NCI-H82 treated with DMSO at 0.1 percent for 48 hours (cell line): ENCODE results near the gene TSPAN32.
"Not testable (repeated sequence)": the region's sequence is repeated elsewhere in the genome, so short reads cannot be mapped to it uniquely, and the experiment has no call there.

ENCODE experiments used
- DNase-seq: peaks from one replicate; lab custom pipeline; 2025; ENCODE audit not compliant: unreplicated experiment; lab: John Stamatoyannopoulos, UW

The TSPAN32 gene

DNA sequence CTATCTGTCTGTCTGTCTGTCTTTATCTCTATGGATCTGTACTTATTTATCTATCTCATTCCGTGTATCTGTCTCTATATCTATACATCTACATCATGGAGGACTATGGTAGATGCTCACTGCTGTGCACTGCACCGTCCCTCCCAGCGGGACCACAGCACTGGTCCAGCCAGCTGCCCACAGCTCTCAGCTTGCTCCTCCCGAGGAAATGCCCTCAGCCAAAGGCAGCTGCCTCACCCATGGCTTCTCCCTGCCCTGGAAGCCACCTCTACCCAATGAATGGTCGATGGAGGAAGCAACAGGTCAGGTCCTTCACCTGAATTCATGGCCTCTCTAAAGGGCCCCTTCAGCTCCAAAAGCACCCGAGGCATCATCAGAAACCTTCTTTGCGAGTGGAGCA lies 60.6 kb downstream of the TSPAN32 start:
- no peak for DNase-seq

DNA sequence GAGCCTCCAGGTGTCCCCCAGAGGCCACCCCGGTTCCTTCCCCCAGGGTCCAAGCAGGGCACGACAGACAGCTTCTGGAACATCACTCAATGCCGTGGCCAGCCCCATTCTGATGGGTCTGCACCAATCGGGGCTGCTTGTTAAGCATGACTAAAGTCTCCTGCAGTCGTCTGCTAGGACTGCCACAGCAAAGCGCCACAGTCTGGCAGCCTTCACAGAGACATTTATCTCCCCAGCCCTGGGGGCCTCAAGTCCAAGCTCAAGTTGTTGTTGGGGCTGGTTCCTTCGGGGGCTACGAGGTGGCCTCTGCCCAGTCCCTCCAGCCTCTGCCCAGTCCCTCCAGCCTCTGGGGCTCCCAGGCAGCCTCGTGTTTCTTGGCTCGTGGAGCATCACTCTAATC lies 61.3 kb downstream of the TSPAN32 start:
- DNase-seq: no peak

DNA sequence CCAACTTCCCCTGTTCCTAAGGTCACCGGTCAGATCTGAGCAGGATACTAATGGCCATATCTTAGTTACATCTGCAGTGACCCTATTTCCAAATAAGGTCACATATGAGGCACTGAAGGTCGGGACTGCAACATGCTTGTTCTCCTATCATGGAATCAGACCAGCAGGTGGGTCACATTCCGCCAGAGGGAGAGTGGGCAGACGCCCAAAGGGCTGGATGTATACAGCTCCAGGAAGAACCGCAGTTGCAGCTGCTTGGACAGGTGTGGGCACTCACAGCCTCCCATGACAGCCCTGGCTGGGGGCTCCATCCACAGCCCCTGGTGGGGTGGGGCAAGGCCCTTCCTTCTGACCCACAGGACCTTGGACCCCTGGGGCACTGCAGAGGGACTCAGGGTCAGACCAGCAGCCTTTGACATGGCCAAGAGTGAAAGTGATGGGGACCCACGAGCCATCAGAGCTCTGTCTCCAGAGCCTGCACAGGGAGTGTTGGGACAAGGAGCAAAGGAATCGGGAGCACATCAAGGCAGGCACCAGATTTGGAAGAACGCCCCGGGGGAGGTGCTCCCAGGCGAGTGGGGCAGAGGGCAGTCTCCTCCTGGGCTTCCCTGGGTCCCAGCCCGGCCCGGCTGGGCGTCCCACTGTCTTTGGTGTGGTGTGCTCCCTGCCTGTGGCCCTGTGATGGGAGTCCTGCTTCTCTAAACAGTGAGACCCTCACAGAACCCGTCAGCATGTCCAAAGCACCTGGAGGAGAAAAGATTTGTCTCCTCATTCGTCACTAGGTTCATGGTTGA lies 62.0 kb downstream of the TSPAN32 start:
- no peak for DNase-seq

DNA sequence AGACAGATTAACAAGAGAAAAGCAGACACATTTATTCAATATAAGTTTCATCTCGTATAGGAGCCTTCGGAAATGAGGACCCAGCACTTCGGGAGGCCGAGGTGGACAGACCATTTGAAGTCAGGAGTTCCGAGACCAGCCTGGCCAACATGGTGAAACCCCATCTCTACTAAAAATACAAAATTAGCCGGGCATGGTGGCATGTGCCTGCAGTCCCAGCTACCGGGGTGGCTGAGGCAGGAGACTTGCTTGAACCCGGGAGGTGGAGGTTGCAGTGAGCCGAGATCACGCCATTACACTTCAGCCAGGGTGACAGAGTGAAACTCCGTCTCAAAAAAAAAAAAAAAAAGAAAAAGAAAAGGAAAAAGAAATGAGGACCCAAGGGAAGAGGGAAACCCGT lies 62.6 kb downstream of the TSPAN32 start:
- DNase-seq: not testable (repeated sequence)

DNA sequence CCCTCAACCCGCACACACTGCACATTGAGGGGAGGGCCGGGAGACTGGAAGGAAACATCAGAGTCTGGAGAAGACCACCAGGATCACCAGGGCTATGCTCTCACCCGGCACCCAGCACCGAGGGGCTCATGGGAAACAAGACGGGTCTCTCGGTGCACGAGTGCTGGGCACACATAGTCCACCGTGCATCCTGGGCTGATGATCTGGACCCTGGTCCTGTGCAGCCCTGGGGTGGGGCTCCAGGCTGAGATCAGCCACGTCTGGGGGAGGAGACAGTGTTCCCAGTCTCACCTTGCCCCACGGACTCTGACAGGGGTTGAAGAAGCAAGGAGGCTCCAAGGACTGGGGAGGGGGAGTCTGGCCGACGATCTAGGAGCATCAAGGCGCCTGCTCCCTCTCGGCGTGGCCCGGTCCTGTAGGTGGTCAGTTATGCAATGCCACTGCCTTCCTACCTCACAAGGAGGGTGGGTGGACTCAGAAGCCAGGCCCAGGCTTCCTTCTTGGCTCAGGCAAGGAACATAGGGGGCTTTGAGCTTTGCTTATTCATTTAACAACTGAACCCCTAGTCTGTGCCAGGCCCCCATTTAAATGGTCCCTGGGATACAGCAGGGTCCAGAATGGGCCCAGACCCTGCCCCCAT lies 63.9 kb downstream of the TSPAN32 start:
- DNase-seq: no peak

DNA sequence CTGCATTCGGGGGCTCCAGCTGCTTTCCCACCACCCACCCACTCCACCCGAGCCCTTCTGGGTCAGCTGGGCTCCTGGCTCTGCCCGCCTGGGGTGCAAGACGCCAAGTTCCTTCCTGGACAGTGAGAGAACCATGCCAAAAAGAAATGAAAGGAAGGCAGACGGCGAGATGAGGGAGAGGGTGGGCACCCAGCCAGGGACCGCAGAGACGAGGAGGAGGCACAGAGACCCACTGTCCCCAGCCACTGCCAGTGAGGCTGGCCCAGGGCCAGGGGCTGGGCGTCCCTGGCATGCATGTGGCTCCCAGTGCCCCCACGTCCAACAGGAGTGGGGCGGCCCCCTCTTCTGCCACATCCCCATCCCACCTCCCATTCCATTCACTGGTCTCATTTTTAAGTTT lies 64.5 kb downstream of the TSPAN32 start:
- DNase-seq: no peak

DNA sequence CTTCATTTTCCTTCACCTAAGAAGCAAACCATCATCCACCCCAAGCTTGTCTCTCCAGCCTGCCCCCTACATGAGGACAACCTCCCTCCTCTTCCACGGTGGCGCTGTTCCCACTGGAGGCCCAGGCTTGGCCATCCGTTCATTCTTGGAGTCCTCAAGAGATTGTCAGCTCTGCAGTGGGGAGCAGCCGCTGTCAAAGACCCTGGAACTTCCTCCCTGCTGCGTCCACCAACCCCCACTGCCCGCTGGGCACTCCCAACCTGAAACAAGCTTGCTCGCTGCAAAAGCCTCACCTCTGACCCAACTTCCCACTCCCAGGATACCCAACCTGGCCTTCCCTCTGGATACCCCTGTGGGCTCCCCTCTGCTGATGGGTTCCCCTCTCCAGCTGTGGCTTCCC lies 64.9 kb downstream of the TSPAN32 start:
- DNase-seq: no peak

DNA sequence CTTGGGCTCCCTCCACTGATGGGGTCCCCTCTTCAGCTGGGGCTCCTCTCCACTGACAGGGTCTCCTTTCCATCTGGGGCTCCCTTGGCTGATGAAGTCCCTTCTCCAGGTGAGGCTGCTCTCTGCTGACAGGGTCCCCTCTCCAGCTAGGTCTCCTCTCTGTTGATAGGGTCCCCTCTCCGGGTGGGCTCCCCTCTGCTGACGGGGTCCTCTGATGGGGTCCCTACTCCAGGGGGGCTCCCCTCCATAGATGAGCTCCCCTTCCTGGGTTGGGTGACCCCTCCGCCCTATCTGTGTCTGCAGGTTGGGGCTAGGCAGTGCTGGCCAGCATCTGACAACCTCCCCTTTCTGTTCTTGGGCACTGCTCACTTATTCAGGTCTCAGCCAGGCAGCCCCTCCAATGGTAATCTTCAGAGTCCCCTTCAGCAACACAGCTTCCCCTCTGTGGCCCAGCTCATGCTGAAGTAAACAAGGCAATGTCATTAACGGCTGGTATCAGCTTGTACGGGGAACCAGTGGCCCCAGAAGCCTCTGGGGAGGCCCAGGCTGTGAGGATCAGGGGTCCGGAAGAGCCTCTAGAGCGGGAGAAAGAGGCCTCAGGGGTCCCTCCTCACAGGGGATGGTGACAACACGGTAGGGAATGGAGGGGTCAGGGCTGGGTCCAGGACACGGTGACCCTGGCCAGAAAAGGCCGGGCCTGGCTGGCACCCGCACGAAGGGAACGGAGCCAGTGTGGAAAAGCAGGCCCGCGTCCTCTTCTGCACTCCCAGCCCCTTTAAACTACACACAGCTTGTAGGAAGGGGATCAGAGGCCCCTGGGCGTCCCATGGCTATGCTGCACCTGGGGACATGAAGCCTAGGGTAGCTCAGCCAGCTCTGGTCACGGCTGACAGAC lies 65.7 kb downstream of the TSPAN32 start:
- DNase-seq: no peak
